Neutrophil (primary cell): ENCODE measurements around the gene HSBP1L1.

Experiments used
- H3K27ac ChIP-seq: fragments of 200-600 bp; sonication (generic); 2 replicates; pipeline ENCODE4 v1.5.1; 2016; ENCODE audit warnings: mild to moderate bottlenecking, moderate library complexity
- H3K27me3 ChIP-seq: fragments of 200-600 bp; sonication (generic); 2 replicates; pipeline ENCODE4 v1.6.0; 2016; ENCODE audit warnings: mild to moderate bottlenecking
- H3K36me3 ChIP-seq: fragments of 200-600 bp; sonication (generic); 2 replicates; pipeline ENCODE4 v1.5.1; 2017
- H3K4me1 ChIP-seq, 2 experiments: fragments of 200-600 bp in 1 of 2; sonication (generic) in 1 of 2; 1 replicate in 1 of 2; 2 replicates in 1 of 2; pipeline versions ENCODE4 v1.5.1 to v1.6.1; 2013 to 2016; ENCODE audit warnings: low read depth in 1 of 2, low read length in 1 of 2, mild to moderate bottlenecking in 1 of 2, moderate library complexity in 1 of 2; ENCODE audit not compliant: control insufficient read depth in 1 of 2, insufficient read depth in 1 of 2
- H3K4me3 ChIP-seq, 2 experiments: fragments of 200-600 bp in 1 of 2; sonication (generic) in 1 of 2; 1 replicate in 1 of 2; 2 replicates in 1 of 2; pipeline ENCODE4 v1.5.1; 2013 to 2016; ENCODE audit warnings: low read depth in 1 of 2, low read length in 1 of 2, mild to moderate bottlenecking in 1 of 2, moderate library complexity in 1 of 2
- H3K9me3 ChIP-seq: fragments of 200-600 bp; sonication (generic); 2 replicates; pipeline ENCODE4 v1.5.1; 2016
- CTCF ChIP-seq: fragments of 200-600 bp; sonication (generic); IDR thresholded peaks from 2 replicates; pipeline ENCODE4 v1.5.1; 2016; ENCODE audit warnings: antibody characterized with exemption

HSBP1L1 gene

GRCh38 chr18:79975043-79975442 is 10.6 kb downstream of the HSBP1L1 start:
- Histone ChIP-seq H3K27me3 (no peaks in the 10 kb centered on the region), H3K27ac (no peak overlapping the region), H3K4me1 (no peaks in the 10 kb centered on the region), H3K9me3 (no peaks in the 10 kb centered on the region), H3K36me3 (peaks cover 66% of the 10 kb centered on the region), H3K4me3 (no peak overlapping the region)
- no peak for TF ChIP-seq CTCF

- peaks cover 56% of the 10 kb centered on the region for H3K36me3 ChIP-seq
- no peak overlapping the region for H3K4me3 ChIP-seq
- no peak overlapping the region for H3K27ac ChIP-seq
- H3K27me3 ChIP-seq, result no peaks in the 10 kb centered on the region
- H3K9me3 ChIP-seq, result no peaks in the 10 kb centered on the region
- H3K4me1 ChIP-seq, result no peaks in the 10 kb centered on the region
- no peak for TF ChIP-seq CTCF
Measured at GRCh38 chr18:79975985-79976680, 11.7 kb downstream of the HSBP1L1 start.

GRCh38 chr18:79979843-79980242 is 15.4 kb downstream of the HSBP1L1 start:
- no peaks in the 10 kb centered on the region for H3K9me3 ChIP-seq
- H3K36me3 ChIP-seq, result peaks cover 23% of the 10 kb centered on the region
- no peak overlapping the region for H3K4me3 ChIP-seq
- no peaks in the 10 kb centered on the region for H3K27me3 ChIP-seq
- peaks cover 5% of the 10 kb centered on the region in 2 experiments for H3K4me1 ChIP-seq
- H3K27ac ChIP-seq, result no peak overlapping the region
- no peak for TF ChIP-seq CTCF

- Histone ChIP-seq H3K36me3 (peaks cover 15% of the 10 kb centered on the region), H3K4me1 (peaks cover 5% of the 10 kb centered on the region in 2 experiments), H3K9me3 (no peaks in the 10 kb centered on the region), H3K4me3 (no peak overlapping the region), H3K27me3 (no peaks in the 10 kb centered on the region), H3K27ac (no peak overlapping the region)
- no peak for TF ChIP-seq CTCF
Measured at GRCh38 chr18:79980585-79980984, 16.1 kb downstream of the HSBP1L1 start.

GRCh38 chr18:79982736-79983135 is 18.3 kb downstream of the HSBP1L1 start:
- Histone ChIP-seq H3K9me3 (no peaks in the 10 kb centered on the region), H3K27me3 (no peaks in the 10 kb centered on the region), H3K4me3 (peak overlapping the region; percentile 17 to 31), H3K36me3 (peaks cover 5% of the 10 kb centered on the region), H3K4me1 (peaks cover 14 to 15% of the 10 kb centered on the region in 2 experiments), H3K27ac (peak overlapping the region; percentile 82)
- TF ChIP-seq CTCF, result no peak
